GM18858 (cell line): Measurements from ENCODE around the gene RHBDF1.
"Not testable (repeated sequence)": the region's sequence is repeated elsewhere in the genome, so short reads cannot be mapped to it uniquely, and the experiment has no call there.

ENCODE experiments used
- ATAC-seq: cut with Tn5 transposase; IDR thresholded peaks from one replicate; pipeline ENCODE4 v1.9.1; 2021; ENCODE audit not compliant: unreplicated experiment

The RHBDF1 gene

DNA sequence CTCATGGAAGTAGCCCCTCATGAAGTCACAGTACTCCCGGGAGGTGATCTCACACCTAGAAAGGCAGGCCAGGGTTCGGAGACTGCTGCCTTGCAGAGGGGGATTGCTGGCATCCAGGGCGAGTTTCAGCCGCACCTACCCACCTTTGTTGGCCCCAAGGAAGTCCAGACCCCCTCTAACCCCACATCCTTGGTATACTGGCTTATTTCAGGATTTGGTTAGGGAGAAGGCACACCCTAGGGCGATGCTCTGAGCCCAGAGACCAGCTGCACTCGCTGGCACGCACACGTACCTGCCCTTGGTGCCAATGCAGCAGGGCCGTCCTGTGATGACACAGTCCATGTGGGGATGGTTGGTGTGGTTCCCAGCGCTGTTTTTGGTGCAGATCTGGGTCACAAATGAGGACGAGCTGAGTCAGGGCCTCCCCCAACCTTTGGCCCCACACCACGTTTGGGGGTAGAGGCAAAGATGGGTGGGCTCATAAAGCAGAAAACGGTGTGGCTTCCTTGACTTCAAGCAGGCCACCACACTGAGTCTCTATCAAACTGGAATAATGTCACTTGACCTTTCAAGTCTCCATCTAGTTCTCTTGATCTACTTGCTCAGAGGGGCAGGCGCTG lies 12.9 kb downstream of the RHBDF1 start:
- ATAC-seq, result no peak

DNA sequence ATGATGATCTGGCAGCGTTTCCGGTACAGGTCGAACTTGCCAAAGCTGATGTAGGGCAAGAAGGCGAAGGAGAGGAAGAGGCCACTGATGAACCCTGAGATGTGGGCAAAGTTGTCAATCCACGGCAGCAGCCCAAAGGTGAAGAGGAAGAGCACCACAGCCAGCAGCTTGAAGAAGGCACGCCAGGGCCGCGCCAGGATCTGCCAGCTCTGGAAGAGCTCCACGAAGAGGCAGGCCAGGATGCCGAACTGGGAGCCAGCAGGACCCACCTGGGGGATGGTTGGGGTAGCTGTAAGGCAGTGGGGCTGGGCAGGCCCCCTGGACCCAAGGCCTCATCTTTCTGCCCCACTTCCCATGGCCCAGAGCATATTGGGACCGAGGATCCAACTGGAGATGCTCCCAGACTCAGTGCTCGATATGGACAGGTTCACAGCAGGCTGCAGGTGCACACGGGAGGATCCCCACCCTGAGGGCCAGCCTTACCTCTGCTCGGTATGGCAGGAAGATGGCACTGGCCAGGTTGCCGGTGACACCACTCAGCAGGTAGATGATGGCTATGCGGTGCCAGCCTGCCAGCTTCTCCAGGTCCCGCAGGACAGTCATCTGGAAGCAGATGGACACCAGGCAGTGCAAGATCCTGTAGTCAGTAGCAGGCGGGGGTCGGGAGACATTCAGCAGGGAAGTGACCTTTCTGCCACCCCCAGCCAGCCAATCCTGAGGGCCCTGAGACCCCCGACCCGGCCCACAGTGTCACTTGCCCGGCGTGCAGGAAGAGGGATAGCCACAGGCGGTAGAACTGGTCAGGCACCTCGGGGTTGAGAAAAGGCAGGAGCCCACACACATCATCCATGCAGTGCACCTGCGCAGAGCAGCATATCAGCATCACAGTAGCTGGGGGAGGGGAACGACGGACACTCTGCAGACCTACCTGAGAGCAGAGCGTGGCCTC lies 13.7 kb downstream of the RHBDF1 start:
- ATAC-seq, result no peak

DNA sequence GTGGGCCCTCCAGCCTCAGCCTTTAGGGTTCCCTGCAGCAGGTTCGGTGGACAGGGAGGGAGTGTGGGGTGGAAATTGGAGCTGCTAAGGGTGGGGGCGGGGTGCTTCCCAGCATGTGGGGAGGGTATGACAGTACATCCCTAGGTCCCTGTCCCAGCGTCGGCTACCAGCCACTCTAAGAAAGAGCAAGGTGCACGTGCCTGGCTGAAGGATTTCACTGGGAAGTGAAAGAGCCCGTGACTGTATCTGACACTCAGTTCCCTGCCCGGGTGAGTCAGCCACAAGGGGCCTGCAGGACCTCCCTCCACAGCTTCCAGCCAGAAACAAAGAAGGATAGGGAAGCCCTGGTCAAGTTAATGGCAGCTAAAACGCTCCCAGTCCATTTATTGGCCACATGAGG lies 14.7 kb downstream of the RHBDF1 start:
- ATAC-seq, result no peak

DNA sequence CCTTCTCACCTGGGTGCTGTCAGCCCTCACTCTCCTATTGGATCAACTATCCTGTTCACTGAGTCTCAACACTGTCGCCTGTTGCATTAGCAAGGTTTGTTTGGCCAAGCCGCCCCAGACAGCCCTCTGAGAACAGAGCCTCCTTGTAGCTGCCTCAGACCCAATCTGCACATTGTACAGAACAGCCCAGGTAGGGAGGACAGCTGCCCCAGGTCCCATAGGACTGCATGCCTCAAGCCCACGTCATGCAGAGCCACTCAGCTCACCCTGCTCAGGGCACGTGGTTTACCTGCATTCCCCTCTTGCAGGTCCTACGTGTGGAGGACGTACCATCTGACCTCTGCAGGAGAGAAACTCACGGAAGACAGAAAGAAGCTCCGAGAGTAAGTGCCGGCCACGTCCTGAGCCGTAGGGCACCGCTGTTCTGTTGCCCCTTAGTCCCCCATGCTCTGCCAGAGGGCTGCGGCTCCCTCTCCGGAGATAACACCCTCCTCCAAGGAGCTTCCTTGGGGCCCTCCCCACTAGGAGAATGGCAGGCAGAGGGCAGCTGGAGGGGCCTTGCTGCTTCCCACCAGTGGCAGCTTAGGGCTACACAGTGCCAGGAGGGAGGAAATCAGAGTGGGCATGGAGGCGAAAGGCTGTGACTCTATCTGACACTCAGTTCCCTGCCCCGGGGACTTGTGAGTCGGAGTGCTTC lies 16.1 kb downstream of the RHBDF1 start:
- no peak for ATAC-seq

DNA sequence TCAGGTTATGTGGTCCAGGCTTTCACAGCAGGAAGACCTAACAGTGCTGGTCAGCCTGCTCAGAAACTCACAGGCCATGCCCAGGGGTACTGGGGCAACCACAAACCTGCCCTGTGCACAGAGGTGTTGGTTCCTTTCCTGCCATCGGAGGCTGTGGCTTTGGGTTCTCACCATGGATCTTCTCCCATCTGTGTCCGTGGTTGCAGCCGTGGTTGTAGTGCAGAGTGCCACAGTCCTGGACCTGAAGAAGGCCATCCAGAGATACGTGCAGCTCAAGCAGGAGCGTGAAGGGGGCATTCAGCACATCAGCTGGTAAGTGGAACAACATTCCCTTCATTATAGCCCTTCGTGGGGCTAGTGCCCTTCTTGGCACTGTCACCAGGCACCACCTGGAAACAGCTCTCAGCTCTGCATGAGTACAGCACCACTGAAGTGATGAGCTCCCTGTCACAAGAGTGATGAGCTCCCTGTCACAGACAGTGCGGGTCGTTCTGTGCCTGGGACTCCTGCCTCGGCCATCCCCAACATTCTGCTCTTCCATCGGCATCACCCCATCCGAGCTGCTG lies 16.8 kb downstream of the RHBDF1 start:
- ATAC-seq, result no peak

DNA sequence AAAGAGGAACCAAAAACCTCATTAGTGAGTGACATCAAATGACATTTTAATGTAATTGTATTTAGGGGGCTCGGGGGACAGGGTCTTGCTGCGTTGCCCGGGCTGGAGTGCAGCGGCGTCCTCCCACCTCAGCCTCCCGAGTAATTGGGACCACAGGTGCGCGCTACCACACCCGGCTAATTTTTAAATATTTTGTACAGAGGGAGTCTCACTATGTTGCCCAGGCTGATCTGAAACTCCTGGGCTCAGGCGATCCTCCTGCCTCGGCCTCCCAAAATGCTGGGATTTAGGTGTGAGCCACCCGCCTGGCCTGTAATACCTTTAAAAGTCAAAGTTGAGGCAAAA lies 18.2 kb downstream of the RHBDF1 start:
- no peak for ATAC-seq

DNA sequence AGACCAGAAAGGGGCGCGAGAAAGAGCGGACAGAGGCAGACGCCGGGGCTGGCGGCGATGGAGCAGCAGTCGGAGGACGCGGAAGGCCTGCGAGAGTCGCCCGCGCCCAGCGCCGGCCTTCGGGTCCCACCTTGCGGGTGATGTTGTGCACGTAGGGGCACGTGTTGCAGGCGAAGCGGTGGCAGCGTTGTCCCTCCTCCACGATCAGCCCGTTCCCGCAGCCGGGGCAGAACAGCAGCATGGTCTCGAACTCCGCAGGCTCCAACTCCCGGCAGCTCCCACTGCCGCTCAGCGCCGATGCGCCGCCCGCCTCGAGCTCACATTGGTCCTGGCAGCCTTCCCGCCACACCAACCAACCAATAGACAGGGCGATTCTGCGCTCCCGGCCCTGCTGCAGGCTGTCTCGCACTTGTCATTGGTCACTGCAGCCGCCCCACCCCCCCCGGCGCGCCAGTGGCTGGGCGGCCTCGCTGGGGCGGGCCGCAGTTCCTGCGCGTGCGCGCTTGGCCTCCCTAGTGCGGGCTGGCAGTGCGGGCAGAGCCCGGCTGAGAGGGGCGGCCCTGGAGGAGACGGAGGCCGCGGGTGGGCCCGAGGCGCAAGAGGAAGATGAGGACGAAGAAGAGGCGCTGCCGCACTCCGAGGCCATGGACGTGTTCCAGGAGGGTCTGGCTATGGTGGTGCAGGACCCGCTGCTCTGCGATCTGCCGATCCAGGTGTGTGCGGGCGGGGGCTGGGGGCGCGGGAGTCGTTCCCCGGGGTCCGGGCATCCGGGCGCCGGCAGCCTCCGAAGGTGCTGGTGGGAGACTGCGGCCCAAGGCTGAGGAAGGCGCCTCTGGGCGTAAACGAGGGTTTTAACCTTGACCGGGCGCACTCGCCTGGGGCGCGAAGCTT lies 18.8 kb downstream of the RHBDF1 start, which contains the start of the genes POLR3K and SNRNP25:
Gene POLR3K, minus strand, starts transcription at position 263 of the 891 bp plus-strand sequence. Its CDS starts 22 bp downstream, at position 241.
Gene SNRNP25, plus strand, starts transcription at position 483 of the 891 bp plus-strand sequence. Its CDS starts 189 bp downstream, at position 672.
- peak; percentile 65 for ATAC-seq

DNA sequence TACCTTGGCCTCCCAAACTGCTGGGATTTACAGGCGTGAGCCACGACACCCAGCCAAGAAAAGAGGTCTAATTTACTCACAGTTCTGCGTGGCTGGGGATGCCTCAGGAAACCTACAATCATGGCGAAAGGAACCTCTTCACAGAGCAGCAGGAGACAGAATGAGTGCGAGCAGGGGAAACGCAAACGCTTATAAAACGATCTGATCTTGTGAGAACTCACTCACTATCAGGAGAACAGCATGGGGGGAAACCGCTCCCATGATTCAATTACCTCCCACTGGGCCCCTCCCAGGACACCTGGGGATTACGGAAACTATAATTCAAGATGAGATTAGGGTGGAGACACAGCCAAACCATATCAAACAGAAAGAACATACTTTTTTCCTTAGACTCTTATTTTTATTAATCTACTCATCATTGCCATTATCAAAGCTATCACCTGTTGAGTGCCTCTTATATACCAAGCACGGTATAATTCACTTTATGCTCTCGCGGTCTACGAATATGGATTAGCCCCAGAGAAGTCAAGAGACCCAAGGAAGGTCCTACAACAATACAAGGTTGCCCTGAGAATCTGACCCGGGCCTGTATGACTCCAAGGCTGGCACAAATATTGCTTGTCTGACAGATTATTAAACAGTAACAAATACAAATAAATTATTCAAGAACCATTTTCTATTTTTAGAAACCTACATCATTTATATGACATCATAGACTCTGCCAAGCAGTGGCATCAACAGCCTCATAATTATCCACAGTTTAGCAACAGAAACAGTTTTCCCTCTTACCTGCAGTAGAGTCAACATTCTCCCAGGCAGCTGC lies 21.5 kb downstream of the RHBDF1 start:
- no peak for ATAC-seq

DNA sequence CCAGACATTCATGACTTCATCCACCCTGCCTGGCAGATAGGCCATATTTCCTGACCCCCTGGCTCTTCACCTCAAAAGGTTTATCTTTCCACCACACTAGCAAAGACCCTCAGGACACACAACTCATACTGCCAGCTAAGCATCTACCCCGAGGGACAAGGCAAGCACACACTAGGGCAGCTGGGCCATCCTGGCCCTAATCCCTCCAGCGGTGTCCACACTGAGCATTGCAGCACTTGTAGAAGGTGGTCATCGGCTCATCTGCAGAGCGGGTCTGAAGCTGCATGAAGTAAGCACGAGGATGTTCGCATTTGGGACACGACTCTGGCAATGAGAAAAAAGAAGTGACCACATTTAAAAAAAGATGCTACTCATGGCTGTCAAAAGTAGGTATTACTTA lies 25.2 kb downstream of the RHBDF1 start:
- ATAC-seq, result no peak

DNA sequence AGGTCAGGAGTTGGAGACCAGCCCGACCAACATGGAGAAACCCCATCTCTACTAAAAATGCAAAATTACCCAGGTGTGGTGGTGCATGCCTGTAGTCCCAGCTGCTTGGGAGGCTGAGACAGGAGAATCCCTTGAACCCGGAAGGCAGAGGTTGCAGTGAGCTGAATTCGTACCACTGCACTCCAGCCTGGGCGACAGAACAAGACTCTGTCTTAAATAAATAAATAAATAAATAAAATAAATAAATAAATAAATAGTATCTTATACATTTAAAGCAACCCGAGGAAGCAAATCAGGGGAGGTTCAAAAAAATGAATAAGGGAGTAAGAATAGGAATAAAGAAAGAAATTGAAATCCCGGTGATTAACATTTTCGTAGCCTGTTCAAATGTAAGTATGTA lies 25.9 kb downstream of the RHBDF1 start:
- not testable (repeated sequence) for ATAC-seq

DNA sequence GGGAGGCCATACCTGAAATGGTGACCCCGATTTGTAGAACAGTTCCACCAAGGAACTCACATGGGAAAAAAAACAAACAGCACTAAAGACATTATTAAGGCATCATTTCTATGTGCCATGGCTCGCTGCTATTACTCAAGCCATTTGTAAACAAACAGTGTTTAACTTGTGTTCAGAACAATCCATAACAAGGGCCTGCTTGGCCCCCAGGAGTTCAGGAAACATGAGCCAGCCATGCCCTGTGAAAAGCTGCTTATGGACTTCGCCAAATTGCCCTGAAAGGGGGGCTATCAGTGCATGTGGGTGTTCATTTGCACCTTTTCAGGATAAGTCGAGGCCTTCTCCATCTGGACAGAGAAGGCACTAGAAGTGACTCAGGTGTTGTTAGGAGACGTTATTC lies 27.0 kb downstream of the RHBDF1 start:
- ATAC-seq, result no peak

DNA sequence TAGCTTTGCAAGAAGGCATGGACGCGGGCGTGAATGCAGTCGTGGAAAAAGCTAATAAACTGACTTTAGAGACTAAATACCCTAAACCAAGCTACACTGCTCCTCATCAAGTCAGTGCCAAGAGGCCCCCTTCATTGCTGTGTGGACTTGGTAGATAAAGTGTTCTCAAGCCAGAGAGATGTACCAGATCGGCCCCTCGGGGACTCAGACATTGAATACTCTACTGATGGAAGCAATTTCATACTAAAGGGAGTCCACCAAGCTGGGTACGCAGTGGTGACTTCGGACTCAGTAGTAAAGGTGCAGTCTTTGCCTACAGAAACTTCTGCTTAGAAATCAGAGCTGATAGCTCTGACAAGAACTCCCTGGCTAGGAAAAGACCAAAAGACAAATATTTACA lies 27.8 kb downstream of the RHBDF1 start:
- ATAC-seq, result no peak

DNA sequence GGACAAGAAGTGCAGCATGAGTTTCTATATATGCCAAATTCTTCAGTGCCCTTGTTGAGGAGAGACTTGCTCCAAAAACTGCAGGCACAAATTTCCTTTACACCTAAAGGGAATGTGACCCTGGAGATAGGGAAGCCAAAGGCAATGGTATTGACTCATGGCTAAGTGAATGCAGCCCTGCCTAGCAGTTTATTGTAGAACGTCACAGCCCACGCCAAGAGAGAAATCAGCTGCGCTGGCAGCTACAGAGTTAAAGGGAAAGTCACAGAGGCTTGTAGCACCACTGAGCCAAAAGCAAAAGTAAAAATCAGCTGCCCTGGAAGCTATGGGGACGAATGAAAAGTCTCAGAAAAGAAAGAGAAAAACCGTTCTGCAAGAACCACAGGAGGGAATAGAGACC lies 29.1 kb downstream of the RHBDF1 start:
- no peak for ATAC-seq

DNA sequence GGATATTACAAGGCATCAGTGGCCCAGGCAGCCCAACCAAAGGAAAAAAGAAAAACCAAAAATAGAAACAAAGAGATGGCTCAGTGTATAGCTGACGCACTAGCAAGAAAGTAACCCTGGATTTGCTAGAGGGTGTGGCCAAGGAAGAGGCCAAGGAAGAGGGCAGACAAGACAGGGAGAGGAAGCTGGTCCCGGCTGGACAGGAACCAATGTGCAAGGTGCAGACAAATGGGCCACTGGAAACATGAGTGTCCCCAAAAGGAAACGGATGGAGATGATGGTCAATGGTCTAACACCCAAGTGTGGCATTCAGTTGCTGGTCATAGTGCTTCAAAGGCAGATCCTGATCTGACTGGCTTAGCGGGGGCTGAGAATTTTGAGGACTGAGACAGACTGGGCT lies 29.7 kb downstream of the RHBDF1 start:
- ATAC-seq, result no peak

DNA sequence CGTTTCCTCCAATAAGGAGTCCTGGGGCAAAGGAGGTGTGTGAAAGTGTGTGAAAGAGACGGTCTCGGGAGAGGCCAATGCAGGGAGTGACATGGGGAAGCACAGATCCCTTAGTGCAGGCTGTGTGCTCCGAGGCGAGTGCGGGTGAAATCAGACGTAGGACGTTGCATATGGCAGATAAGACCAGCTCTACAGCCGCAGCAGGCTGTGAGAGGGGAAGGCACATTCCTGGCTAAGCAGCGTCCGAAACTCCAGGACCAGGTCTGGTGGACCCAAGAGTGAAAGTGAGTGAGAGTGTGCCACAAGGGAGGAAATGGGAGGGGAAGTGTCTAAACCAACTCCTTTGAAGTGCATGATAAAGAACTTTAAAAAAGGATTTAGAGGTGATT lies 30.4 kb downstream of the RHBDF1 start:
- no peak for ATAC-seq

DNA sequence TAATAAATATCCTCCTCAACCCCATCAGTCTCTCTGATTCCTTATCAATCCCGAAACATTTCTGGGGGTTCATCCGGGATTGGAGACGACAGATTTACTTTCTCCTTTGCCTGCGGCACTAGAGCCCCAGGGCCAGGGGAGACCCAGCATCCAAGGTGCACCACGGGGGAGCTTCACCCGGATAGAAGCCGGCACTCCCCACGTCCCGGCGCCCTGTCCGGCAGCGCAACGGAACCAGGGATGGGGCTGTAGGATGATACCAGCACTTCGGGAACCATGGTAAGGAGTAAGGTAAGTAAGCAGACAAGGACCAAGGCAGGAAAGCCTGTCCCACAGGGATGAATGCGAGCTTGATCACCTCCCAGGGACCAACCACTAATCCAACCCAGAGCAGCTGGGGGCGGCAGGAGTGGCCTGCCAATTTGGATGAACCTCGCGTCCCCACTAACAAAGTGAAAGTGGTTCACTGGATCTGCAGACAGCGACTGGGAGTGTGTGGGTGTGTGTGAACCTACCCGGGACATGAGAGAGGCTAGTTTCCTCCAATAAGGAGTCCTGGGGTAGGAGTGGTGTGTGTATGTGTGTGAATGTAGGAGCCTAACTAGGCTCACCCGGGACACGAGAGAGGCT lies 30.9 kb downstream of the RHBDF1 start:
- ATAC-seq, result no peak

DNA sequence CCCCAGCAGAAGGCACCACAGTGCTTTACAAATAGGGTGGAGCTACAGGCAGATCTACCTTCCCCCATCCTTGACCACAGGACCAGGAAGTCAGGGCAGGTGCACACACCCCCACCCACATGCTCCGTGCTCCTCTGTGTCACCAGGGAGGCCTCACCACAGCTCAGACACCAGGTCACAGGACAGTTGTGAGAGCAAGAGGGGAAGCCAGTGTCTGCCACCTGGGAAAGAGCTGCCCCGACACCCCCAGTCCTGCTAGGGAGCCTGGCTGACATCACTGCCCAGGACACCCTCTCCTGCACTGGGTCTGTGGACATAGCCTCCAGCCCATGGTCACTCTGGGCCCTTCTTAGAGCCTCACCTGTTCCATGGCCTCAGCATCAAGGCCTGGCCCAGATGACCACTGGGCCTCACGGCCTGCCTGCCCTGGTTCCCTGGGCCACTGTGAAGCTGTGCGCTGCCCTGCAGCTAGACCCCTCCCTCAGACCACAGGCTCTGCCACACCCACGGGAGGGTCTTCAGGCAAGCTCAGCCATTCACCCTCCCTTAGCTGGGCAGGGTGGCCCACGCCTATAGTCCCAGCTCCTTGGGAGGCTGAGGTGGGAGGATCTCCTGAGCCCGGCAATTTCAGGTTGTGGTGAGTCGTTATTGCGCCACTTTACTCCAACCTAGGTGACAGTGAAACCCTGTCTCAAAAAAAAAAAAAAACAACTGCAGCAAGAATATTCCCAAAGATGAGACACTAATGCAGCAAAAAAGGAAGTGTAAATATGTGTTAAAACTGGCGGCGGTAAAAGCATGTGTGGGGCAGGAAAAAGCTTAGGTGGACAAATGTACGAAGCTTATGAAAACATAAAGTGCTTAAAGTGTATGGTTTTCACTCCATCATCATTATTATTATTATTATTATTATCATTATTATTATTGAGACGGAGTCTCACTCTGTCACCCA lies 33.2 kb downstream of the RHBDF1 start:
- no peak for ATAC-seq

DNA sequence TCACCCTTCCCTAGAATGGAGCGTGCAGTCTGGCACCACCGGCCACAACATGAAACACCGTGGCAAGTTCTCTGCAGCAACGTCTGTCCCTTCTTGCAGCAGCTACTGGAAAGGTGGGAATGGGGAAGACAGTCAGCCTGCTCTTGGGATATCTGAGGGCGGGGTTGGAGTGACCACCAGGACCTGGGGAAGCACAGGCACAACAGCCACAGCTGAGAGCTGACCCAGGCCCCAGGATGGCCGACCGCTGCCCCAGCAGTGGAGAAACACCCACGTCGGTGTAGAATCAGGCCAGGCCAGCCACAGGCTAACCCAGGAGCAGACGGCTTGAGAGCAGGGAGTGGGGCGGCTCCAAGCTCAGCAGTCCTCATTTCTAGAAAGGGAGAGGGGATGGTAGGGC lies 34.2 kb downstream of the RHBDF1 start:
- ATAC-seq, result not testable (repeated sequence)
